ENCODE results near the gene TDP2. TPM values are rescaled to one million over a fixed set of nuclear protein-coding genes. Genes with fewer than 3 reads are reported as not detected.
"Not testable (repeated sequence)": the region's sequence is repeated elsewhere in the genome, so short reads cannot be mapped to it uniquely, and the experiment has no call there.

TDP2 gene
- total RNA-seq, 4 donors from 2014 or later: 29.2 to 53.1 (median 42.2) TPM

- H3K4me3 ChIP-seq: no peak overlapping the region
- 65 to 74% methylated on average over 4 of the region's 4 CpGs for WGBS, 2 donors (ENCODE audit: low coverage in 1 of 2)
- H3K36me3 ChIP-seq: no peaks in the 10 kb centered on the region
- TF ChIP-seq POLR2AphosphoS5 (IDR thresholded peaks at IDR 0.05) (no peak), CTCF (IDR thresholded peaks at IDR 0.05) (no peak), EP300 (IDR thresholded peaks at IDR 0.05) (no peak), POLR2A (IDR thresholded peaks at IDR 0.05) (no peak)
- no peak overlapping the region for H3K27ac ChIP-seq
- peaks cover 18% of the 10 kb centered on the region for H3K27me3 ChIP-seq
- H3K4me1 ChIP-seq: peaks cover 0 to 16% (median 0%) of the 10 kb centered on the region in 3 donors
- no peaks in the 10 kb centered on the region for H3K9me3 ChIP-seq
- no peak for ATAC-seq
These were observed 22.3 kb downstream of the TDP2 start for GRCh38 chr6:24644377-24644776.

GRCh38 chr6:24643920-24644319 lies 22.8 kb downstream of the TDP2 start:
- Histone ChIP-seq H3K4me3 (no peak overlapping the region), H3K36me3 (no peaks in the 10 kb centered on the region), H3K27me3 (peaks cover 18% of the 10 kb centered on the region), H3K4me1 (peaks cover 0 to 16% (median 0%) of the 10 kb centered on the region in 3 donors), H3K9me3 (no peaks in the 10 kb centered on the region), H3K27ac (no peak overlapping the region)
- no peak for TF ChIP-seq POLR2AphosphoS5 (IDR thresholded peaks at IDR 0.05)
- TF ChIP-seq POLR2A (IDR thresholded peaks at IDR 0.05): no peak
- TF ChIP-seq CTCF (IDR thresholded peaks at IDR 0.05): no peak
- TF ChIP-seq EP300 (IDR thresholded peaks at IDR 0.05): no peak
- no peak for ATAC-seq
- WGBS, 2 donors (ENCODE audit: low coverage in 1 of 2): 57 to 66% methylated on average over 1 to 7 of the region's 7 CpGs

GRCh38 chr6:24642061-24642460 lies 24.6 kb downstream of the TDP2 start:
- Histone ChIP-seq H3K4me3 (no peak overlapping the region), H3K9me3 (peaks cover 0 to 8% (median 0%) of the 10 kb centered on the region in 3 donors), H3K27me3 (peaks cover 18% of the 10 kb centered on the region), H3K27ac (no peak overlapping the region), H3K36me3 (no peaks in the 10 kb centered on the region), H3K4me1 (peaks cover 0 to 16% (median 0%) of the 10 kb centered on the region in 3 donors)
- no peak for TF ChIP-seq POLR2AphosphoS5 (IDR thresholded peaks at IDR 0.05)
- no peak for TF ChIP-seq CTCF (IDR thresholded peaks at IDR 0.05)
- no peak for TF ChIP-seq EP300 (IDR thresholded peaks at IDR 0.05)
- no peak for TF ChIP-seq POLR2A (IDR thresholded peaks at IDR 0.05)
- no peak for ATAC-seq

GRCh38 chr6:24640631-24641030 lies 26.1 kb downstream of the TDP2 start:
- not testable (repeated sequence) for ATAC-seq, H3K4me1 ChIP-seq, H3K36me3 ChIP-seq, H3K27ac ChIP-seq, H3K4me3 ChIP-seq
- H3K9me3 ChIP-seq: peaks cover 0 to 17% (median 0%) of the 10 kb centered on the region in 3 donors
- peaks cover 21% of the 10 kb centered on the region for H3K27me3 ChIP-seq
- 82% methylated on average over 4 of the region's 5 CpGs; no CpG with 5 or more reads in 1 of the 2 donors for WGBS, 2 donors (ENCODE audit: low coverage in 1 of 2)

GRCh38 chr6:24640166-24640565 lies 26.5 kb downstream of the TDP2 start:
- no peak overlapping the region for H3K4me3 ChIP-seq
- peaks cover 25% of the 10 kb centered on the region for H3K27me3 ChIP-seq
- no peak for ATAC-seq

More at GRCh38 chr6:24640166-24640565, 26.5 kb downstream of the TDP2 start:
- H3K9me3 ChIP-seq: peaks cover 0 to 22% (median 0%) of the 10 kb centered on the region in 3 donors
- peaks cover 0 to 2% (median 0%) of the 10 kb centered on the region in 3 donors for H3K4me1 ChIP-seq
- no peaks in the 10 kb centered on the region for H3K36me3 ChIP-seq
- no peak for TF ChIP-seq CTCF (IDR thresholded peaks at IDR 0.05)
- no peak for TF ChIP-seq POLR2A (IDR thresholded peaks at IDR 0.05)
- no peak for TF ChIP-seq POLR2AphosphoS5 (IDR thresholded peaks at IDR 0.05)
- TF ChIP-seq EP300 (IDR thresholded peaks at IDR 0.05): no peak
- 91 to 100% methylated on average over 1 of the region's 1 CpG for WGBS, 2 donors (ENCODE audit: low coverage in 1 of 2)
- H3K27ac ChIP-seq: no peak overlapping the region
